ENCODE results near the gene LDLRAD4.

DNA sequence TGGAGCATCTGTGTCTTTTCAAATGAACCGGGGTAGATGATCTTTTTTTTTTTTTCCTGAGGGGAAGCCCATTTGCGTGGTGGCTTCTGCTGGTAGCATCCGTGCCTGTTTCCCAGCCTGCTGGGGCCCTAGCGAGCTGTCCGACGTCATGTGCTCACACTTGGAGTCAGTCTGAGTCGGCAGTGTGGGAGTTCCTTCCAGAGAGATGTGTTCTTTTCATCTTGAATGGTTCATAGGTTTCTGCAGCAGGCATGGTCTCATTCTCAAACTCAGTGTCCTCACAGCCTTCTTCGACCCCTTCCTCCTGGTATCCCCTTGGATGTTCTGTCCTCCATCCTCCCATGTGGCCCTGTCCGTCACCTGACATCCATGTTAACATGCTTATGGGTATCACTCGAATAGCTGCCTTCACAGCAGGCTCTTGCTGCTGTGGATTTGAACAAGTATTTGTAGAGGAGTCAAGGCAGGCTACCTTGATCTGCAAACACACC lies 51.0 kb downstream of the LDLRAD4 start:
- TF ChIP-seq, protein P1, sequence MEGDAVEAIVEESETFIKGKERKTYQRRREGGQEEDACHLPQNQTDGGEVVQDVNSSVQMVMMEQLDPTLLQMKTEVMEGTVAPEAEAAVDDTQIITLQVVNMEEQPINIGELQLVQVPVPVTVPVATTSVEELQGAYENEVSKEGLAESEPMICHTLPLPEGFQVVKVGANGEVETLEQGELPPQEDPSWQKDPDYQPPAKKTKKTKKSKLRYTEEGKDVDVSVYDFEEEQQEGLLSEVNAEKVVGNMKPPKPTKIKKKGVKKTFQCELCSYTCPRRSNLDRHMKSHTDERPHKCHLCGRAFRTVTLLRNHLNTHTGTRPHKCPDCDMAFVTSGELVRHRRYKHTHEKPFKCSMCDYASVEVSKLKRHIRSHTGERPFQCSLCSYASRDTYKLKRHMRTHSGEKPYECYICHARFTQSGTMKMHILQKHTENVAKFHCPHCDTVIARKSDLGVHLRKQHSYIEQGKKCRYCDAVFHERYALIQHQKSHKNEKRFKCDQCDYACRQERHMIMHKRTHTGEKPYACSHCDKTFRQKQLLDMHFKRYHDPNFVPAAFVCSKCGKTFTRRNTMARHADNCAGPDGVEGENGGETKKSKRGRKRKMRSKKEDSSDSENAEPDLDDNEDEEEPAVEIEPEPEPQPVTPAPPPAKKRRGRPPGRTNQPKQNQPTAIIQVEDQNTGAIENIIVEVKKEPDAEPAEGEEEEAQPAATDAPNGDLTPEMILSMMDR (conservative IDR thresholded peaks at IDR 0.05), result no peak
- TF ChIP-seq EZH2 (IDR thresholded peaks at IDR 0.05; ENCODE audit: low read depth), result no peak

All from PC-9 (cell line).